ENCODE data around the gene NRSN2.

GRCh38 chr20:385448-385847 is 38.5 kb downstream of the NRSN2 start:
- TF ChIP-seq, protein P1, sequence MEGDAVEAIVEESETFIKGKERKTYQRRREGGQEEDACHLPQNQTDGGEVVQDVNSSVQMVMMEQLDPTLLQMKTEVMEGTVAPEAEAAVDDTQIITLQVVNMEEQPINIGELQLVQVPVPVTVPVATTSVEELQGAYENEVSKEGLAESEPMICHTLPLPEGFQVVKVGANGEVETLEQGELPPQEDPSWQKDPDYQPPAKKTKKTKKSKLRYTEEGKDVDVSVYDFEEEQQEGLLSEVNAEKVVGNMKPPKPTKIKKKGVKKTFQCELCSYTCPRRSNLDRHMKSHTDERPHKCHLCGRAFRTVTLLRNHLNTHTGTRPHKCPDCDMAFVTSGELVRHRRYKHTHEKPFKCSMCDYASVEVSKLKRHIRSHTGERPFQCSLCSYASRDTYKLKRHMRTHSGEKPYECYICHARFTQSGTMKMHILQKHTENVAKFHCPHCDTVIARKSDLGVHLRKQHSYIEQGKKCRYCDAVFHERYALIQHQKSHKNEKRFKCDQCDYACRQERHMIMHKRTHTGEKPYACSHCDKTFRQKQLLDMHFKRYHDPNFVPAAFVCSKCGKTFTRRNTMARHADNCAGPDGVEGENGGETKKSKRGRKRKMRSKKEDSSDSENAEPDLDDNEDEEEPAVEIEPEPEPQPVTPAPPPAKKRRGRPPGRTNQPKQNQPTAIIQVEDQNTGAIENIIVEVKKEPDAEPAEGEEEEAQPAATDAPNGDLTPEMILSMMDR (IDR thresholded peaks at IDR 0.05; ENCODE audit: low read depth, low read length): no peak
- TF ChIP-seq POLR2A (IDR thresholded peaks at IDR 0.05; ENCODE audit: extremely low read depth, insufficient read length) (no peak), MAX (IDR thresholded peaks at IDR 0.05; ENCODE audit: low read depth, low read length) (no peak)

Measured in NB4 (cell line).